ENCODE results near the gene CREG2. TPM values are rescaled to one million over a fixed set of nuclear protein-coding genes. Genes with fewer than 3 reads are reported as not detected.
"Not testable (repeated sequence)": the region's sequence is repeated elsewhere in the genome, so short reads cannot be mapped to it uniquely, and the experiment has no call there.

The CREG2 gene
- total and polyA plus RNA-seq, 7 donors = 0.06 to 0.36 (median 0.28) TPM; not detected in 4

DNA sequence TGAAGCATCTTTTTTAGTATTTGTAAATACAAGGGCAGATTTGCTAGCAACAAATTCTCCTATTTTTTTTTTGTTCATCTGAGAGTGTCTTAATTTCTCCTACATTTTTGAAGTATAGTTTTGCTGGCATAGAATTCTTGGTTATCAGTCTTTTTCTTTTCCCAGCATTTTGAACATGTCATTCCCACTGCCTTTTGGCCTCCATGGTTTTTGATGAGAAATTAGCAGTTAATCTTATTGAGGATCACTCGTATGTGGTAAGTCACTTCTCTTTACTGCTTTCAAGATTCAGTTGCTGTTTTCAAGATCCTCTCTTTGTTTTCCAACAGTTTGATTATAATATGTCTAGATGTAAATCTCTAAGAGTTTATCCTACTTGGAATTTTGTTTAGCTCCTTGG, 61.9 kb downstream of the CREG2 start:
- Histone ChIP-seq H3K4me1 (peaks cover 0 to 6% (median 0%) of the 10 kb centered on the region in 4 donors), H3K4me3 (no peak overlapping the region), H3K27me3 (no peaks in the 10 kb centered on the region), H3K27ac (no peak overlapping the region), H3K9me3 (no peaks in the 10 kb centered on the region), H3K36me3 (no peaks in the 10 kb centered on the region)
- no peak for TF ChIP-seq CTCF (IDR thresholded peaks at IDR 0.05)
- no peak for TF ChIP-seq POLR2A (IDR thresholded peaks at IDR 0.05)
- TF ChIP-seq EP300 (IDR thresholded peaks at IDR 0.05) = no peak
- no peak for TF ChIP-seq POLR2AphosphoS5 (IDR thresholded peaks at IDR 0.05)
- WGBS, 2 donors = 88 to 98% methylated on average over 1 of the region's 1 CpG
- no peak for DNase-seq
- intact Hi-C loops (cut with DNase I) = no loop called here

GRCh38 chr2:101316568-101316967, 70.7 kb downstream of the CREG2 start:
- DNase-seq; H3K27me3 ChIP-seq; intact Hi-C loops (cut with DNase I); H3K36me3 ChIP-seq; H3K9me3 ChIP-seq; H3K27ac ChIP-seq; H3K4me3 ChIP-seq; H3K4me1 ChIP-seq: not testable (repeated sequence)
- 90 to 91% methylated on average over 6 of the region's 6 CpGs for WGBS, 2 donors

GRCh38 chr2:101311696-101312017, 75.6 kb downstream of the CREG2 start:
- Histone ChIP-seq H3K27me3 (no peaks in the 10 kb centered on the region), H3K4me1 (peaks cover 0 to 15% (median 9%) of the 10 kb centered on the region in 4 donors), H3K9me3 (no peaks in the 10 kb centered on the region), H3K27ac (no peak overlapping the region), H3K4me3 (no peak overlapping the region), H3K36me3 (no peaks in the 10 kb centered on the region)
- TF ChIP-seq EP300 (IDR thresholded peaks at IDR 0.05) (no peak), CTCF (IDR thresholded peaks at IDR 0.05) (no peak), POLR2A (IDR thresholded peaks at IDR 0.05) (no peak), POLR2AphosphoS5 (IDR thresholded peaks at IDR 0.05) (no peak)
- WGBS, 2 donors = 47 to 55% methylated on average over 3 of the region's 3 CpGs
- no peak for DNase-seq
- intact Hi-C loops (cut with DNase I) = no loop called here

- Histone ChIP-seq H3K4me1 (peaks cover 0 to 21% (median 15%) of the 10 kb centered on the region in 4 donors), H3K9me3 (no peaks in the 10 kb centered on the region), H3K27me3 (no peaks in the 10 kb centered on the region), H3K36me3 (no peaks in the 10 kb centered on the region), H3K27ac (no peak overlapping the region), H3K4me3 (no peak overlapping the region)
- TF ChIP-seq POLR2AphosphoS5 (IDR thresholded peaks at IDR 0.05) (no peak), CTCF (IDR thresholded peaks at IDR 0.05) (no peak), EP300 (IDR thresholded peaks at IDR 0.05) (no peak), POLR2A (IDR thresholded peaks at IDR 0.05) (no peak)
- intact Hi-C loops (cut with DNase I) = no loop called here
- WGBS, 2 donors = 41 to 71% methylated on average over 7 of the region's 7 CpGs
- DNase-seq = no peak
These were observed 76.2 kb downstream of the CREG2 start for GRCh38 chr2:101310834-101311695.

DNA sequence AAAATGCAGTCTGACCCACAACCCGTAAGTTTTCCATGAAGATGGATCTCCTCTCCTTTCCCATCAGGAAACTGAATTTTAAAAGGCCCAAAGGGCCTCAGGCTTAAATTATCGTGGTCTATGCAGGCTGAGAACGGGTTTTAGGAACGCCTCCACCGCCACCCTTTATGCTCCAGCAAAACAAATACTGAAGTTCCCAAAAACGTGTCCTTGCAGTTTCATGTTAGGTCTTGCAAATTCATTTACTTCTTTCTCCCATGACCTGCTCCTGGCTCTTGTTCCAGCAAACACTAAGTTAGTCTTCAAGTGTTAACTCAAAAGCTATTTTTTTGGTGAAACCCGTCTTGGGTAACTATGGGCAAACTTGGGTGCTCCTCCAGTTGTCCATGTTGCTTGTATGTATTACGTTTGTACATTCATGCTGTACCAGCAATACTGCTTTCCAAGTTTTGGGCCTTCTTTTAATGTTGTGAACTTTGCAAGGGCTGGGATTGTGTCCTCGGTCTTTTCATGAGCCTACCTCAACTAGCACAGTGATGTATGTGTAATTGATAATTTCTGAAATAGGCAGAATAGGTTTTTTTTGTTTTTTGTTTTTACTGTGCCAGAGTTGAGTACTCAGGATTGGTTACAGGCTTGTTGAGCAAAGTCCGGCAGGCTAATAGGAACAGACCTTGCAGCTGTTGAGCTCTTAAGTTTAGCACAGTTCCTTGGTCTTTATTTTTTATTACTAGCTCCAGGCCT, 77.0 kb downstream of the CREG2 start:
- no peak for DNase-seq
- 65 to 84% methylated on average over 10 of the region's 10 CpGs for WGBS, 2 donors

More for the DNA sequence above, 77.0 kb downstream of the CREG2 start:
- Histone ChIP-seq H3K4me3 (no peak overlapping the region), H3K27ac (peak overlapping the region in 1 of 4 donors; percentile 90), H3K9me3 (no peaks in the 10 kb centered on the region), H3K36me3 (no peaks in the 10 kb centered on the region), H3K27me3 (no peaks in the 10 kb centered on the region), H3K4me1 (peaks cover 0 to 29% (median 23%) of the 10 kb centered on the region in 4 donors)
- intact Hi-C loops (cut with DNase I) = no loop called here
- no peak for TF ChIP-seq CTCF (IDR thresholded peaks at IDR 0.05)
- TF ChIP-seq EP300 (IDR thresholded peaks at IDR 0.05) = no peak
- no peak for TF ChIP-seq POLR2A (IDR thresholded peaks at IDR 0.05)
- TF ChIP-seq POLR2AphosphoS5 (IDR thresholded peaks at IDR 0.05) = no peak

Measured in sigmoid colon (tissue), 7 donors.